Esophagus muscularis mucosa (tissue), 3 donors: ENCODE results near the gene CLIC4.

Experiments
- POLR2A ChIP-seq: fragments of 450-650 bp; IDR thresholded peaks from one replicate; pipeline ENCODE4 v1.6.1; 2017; ENCODE audit warnings: antibody characterized with exemption, moderate library complexity, mild to moderate bottlenecking, low read depth
- TF ChIP-seq, protein P1 (sequence below), 3 experiments: fragments of 200-600 bp in 2 of 3; fragments of 450-650 bp in 1 of 3; sonication (generic) in 2 of 3; IDR thresholded peaks; one replicate each; pipeline ENCODE4 v1.5.1; 2017 to 2019; ENCODE audit warnings: antibody characterized with exemption in 3 of 3, mild to moderate bottlenecking in 2 of 3, moderate library complexity in 1 of 3

GRCh38 chr1:24878775-24879742, 133.8 kb downstream of the CLIC4 start:
- TF ChIP-seq POLR2A = no peak
- TF ChIP-seq, protein P1, sequence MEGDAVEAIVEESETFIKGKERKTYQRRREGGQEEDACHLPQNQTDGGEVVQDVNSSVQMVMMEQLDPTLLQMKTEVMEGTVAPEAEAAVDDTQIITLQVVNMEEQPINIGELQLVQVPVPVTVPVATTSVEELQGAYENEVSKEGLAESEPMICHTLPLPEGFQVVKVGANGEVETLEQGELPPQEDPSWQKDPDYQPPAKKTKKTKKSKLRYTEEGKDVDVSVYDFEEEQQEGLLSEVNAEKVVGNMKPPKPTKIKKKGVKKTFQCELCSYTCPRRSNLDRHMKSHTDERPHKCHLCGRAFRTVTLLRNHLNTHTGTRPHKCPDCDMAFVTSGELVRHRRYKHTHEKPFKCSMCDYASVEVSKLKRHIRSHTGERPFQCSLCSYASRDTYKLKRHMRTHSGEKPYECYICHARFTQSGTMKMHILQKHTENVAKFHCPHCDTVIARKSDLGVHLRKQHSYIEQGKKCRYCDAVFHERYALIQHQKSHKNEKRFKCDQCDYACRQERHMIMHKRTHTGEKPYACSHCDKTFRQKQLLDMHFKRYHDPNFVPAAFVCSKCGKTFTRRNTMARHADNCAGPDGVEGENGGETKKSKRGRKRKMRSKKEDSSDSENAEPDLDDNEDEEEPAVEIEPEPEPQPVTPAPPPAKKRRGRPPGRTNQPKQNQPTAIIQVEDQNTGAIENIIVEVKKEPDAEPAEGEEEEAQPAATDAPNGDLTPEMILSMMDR (IDR thresholded peaks at IDR 0.05) = no peak
